ENCODE results near the gene TMEM151B. TPM values are rescaled to one million over a fixed set of nuclear protein-coding genes. Genes with fewer than 3 reads are reported as not detected.

Gene TMEM151B
- total RNA-seq, 1 experiment from 2014 or later = not detected

GRCh38 chr6:44277763-44278162, 7.5 kb downstream of the TMEM151B start (continued):
- TF ChIP-seq ZNF274 (IDR thresholded peaks at IDR 0.05; ENCODE audit: low read depth, low read length) = no peak

GRCh38 chr6:44278315-44278714, 8.1 kb downstream of the TMEM151B start:
- H4K20me1 ChIP-seq (ENCODE audit: insufficient read depth) = no peaks in the 10 kb centered on the region
- ChIA-PET RAD21 (ENCODE audit: low non-redundant PET in 1 of 2, low total read pairs in 2 of 2, uncharacterized antibody in 2 of 2, unreplicated experiment in 2 of 2) (no interaction called here), CTCF (interaction anchor here (1.3 to 1.8 kb wide), 3 partner anchors 9 to 35 kb away, joined by 4 to 7 read pairs (median 6); partner anchors contain the start of gene AARS2), POLR2A (no interaction called here)
- no TSS peak for BruUV-seq (replicated peaks)
- H3K79me2 ChIP-seq (ENCODE audit: insufficient read depth, low read length) = no peaks in the 10 kb centered on the region
- H3K4me1 ChIP-seq (ENCODE audit: control insufficient read depth in 1 of 2, insufficient read depth in 2 of 2, low read length in 2 of 2) = peaks cover 6 to 12% of the 10 kb centered on the region in 2 experiments
- H3K4me3 ChIP-seq (replicated peaks in 1 of 2; ENCODE audit: low read depth in 1 of 2, low read length in 2 of 2) = no peak overlapping the region
- H3K27ac ChIP-seq (ENCODE audit: low read depth, low read length) = no peak overlapping the region
- no peaks in the 10 kb centered on the region for H3K9me2 ChIP-seq (ENCODE audit: insufficient read depth)
- TF ChIP-seq RAD21 (IDR thresholded peaks at IDR 0.05; ENCODE audit: low read depth) (no peak), ELF1 (IDR thresholded peaks at IDR 0.05; ENCODE audit: borderline replicate concordance, low read depth) (no peak), JUND (IDR thresholded peaks at IDR 0.05) (no peak), MAX (IDR thresholded peaks at IDR 0.05) (no peak), REST (IDR thresholded peaks at IDR 0.05; ENCODE audit: low read depth) (no peak)
- H3K9ac ChIP-seq (ENCODE audit: low read length) = no peak overlapping the region
- H3K4me2 ChIP-seq (ENCODE audit: low read length) = no peak overlapping the region
- intact Hi-C loops (cut with micrococcal nuclease) = no loop called here
- ATAC-seq = no peak
- H3K9me3 ChIP-seq (ENCODE audit: control insufficient read depth in 1 of 2, insufficient read depth in 1 of 2, low read depth in 1 of 2, low read length in 2 of 2) = no peaks in the 10 kb centered on the region
- H2AFZ ChIP-seq (ENCODE audit: low read depth, low read length, poor library complexity, severe bottlenecking) = no peak overlapping the region
- H3K36me3 ChIP-seq (ENCODE audit: control insufficient read depth in 1 of 2, insufficient read depth in 2 of 2, low read length in 2 of 2) = no peaks in the 10 kb centered on the region
- DNase-seq (ENCODE audit: low read depth, low spot score) = no peak
- peaks cover 3% of the 10 kb centered on the region for H3K27me3 ChIP-seq (ENCODE audit: insufficient read depth, low read length)

All from HCT116 (cell line).